Measurements from ENCODE around the gene DOCK2. TPM values are rescaled to one million over a fixed set of nuclear protein-coding genes. Genes with fewer than 3 reads are reported as not detected.

Gene DOCK2
- total and polyA plus RNA-seq, 2 donors (not counting 1 experiment from before 2014, with no cell fraction given): 112 to 330 TPM

DNA sequence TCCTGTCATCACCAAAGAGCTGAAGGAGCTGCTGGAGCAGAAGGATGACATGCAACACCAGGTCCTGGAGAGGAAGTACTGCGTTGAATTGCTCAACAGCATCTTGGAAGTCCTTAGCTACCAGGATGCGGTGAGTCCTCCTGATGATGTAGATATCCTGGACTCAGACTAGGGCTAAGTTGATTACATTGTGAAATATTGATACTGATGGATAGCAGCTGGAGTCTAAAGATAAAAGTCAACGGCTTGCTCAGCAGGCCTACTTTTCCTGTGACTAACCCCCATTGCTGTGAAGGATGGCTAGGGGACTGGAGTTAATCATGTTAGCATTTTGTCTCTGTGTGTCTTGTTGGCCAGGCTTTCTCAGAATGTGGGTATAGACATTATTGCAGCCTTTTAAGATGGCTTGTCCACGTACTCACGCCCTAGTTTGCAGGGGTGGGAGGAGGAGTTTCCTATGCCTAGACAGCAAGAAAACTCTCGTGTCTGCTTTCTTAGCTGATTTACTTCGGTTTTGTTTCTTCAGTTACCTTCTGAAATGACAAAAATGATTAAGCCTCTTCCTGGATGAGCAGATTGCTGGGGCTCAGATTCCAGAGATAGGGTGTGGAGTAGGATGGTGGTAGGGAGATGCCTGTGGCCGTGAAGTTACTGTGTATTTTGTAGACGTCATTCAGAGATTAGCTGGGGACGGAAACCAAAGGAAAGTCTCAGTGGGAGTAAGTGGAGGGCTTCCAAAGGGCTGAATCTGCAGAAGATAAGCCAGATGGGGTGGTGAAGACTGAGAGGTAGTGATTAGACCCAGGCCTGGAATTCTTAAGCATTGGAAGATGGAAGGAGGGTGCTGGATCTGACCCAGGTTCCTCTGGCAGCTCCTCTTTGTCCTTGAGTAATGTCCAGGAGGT lies 166.3 kb downstream of the DOCK2 start:
- Mint-ChIP-seq H3K9me3 (ENCODE audit: insufficient read depth) (no peaks in the 10 kb centered on the region), H3K27me3 (no peaks in the 10 kb centered on the region), H3K4me1 (peaks cover 24% of the 10 kb centered on the region), H3K4me3 (no peak overlapping the region), H3K27ac (no peak overlapping the region)
- Histone ChIP-seq H3K4me3 (ENCODE audit: control extremely low read depth in 1 of 5, extremely low read depth in 1 of 5, insufficient read depth in 1 of 5, low read depth in 2 of 5, low read length in 4 of 5) (no peak overlapping the region), H3K27me3 (replicated peaks in 1 of 4; ENCODE audit: control extremely low read depth in 1 of 4, control insufficient read depth in 3 of 4, insufficient read depth in 4 of 4, low read length in 3 of 4) (no peaks in the 10 kb centered on the region), H3K27ac (ENCODE audit: low read length in 2 of 2) (no peak overlapping the region), H3K9me3 (ENCODE audit: control extremely low read depth in 1 of 3, control insufficient read depth in 2 of 3, insufficient read depth in 1 of 3, low read length in 2 of 3) (no peaks in the 10 kb centered on the region), H3K4me2 (replicated peaks; ENCODE audit: low read depth, low read length, poor library complexity, severe bottlenecking) (no peak overlapping the region), H3K79me2 (ENCODE audit: control insufficient read depth, insufficient read depth, low read length) (peaks cover 51% of the 10 kb centered on the region), H4K20me1 (ENCODE audit: control insufficient read depth, insufficient read depth, low read length, poor library complexity, severe bottlenecking) (peaks cover 44% of the 10 kb centered on the region), H3K4me1 (ENCODE audit: control insufficient read depth in 2 of 2, insufficient read depth in 2 of 2, low read length in 2 of 2) (peaks cover 9 to 12% of the 10 kb centered on the region in 2 donors), H3K36me3 (replicated peaks in 1 of 2; ENCODE audit: control extremely low read depth in 1 of 2, control insufficient read depth in 1 of 2, extremely low read depth in 1 of 2, insufficient read depth in 2 of 2, low read length in 1 of 2) (peaks cover 1 to 50% of the 10 kb centered on the region in 2 experiments), H3K9ac (ENCODE audit: low read length) (no peak overlapping the region), H2AFZ (ENCODE audit: insufficient read depth, low read depth, low read length, poor library complexity, severe bottlenecking) (no peak overlapping the region)
- no peak for ATAC-seq (ENCODE audit: low read depth)
- 93% methylated on average over 9 of the region's 10 CpGs for whole genome bisulfite sequencing (ENCODE audit: insufficient coverage)
- no peak for DNase-seq
- POLR2A ChIA-PET: no interaction called here
- intact Hi-C loops (cut with micrococcal nuclease): no loop called here
- no peak for TF ChIP-seq EZH2 (IDR thresholded peaks at IDR 0.05; ENCODE audit: borderline replicate concordance, insufficient read depth, low read depth, low read length, poor library complexity, severe bottlenecking)
- TF ChIP-seq, protein P1, sequence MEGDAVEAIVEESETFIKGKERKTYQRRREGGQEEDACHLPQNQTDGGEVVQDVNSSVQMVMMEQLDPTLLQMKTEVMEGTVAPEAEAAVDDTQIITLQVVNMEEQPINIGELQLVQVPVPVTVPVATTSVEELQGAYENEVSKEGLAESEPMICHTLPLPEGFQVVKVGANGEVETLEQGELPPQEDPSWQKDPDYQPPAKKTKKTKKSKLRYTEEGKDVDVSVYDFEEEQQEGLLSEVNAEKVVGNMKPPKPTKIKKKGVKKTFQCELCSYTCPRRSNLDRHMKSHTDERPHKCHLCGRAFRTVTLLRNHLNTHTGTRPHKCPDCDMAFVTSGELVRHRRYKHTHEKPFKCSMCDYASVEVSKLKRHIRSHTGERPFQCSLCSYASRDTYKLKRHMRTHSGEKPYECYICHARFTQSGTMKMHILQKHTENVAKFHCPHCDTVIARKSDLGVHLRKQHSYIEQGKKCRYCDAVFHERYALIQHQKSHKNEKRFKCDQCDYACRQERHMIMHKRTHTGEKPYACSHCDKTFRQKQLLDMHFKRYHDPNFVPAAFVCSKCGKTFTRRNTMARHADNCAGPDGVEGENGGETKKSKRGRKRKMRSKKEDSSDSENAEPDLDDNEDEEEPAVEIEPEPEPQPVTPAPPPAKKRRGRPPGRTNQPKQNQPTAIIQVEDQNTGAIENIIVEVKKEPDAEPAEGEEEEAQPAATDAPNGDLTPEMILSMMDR (IDR thresholded peaks at IDR 0.05): no peak
- CTCF ChIA-PET: no interaction called here

DNA sequence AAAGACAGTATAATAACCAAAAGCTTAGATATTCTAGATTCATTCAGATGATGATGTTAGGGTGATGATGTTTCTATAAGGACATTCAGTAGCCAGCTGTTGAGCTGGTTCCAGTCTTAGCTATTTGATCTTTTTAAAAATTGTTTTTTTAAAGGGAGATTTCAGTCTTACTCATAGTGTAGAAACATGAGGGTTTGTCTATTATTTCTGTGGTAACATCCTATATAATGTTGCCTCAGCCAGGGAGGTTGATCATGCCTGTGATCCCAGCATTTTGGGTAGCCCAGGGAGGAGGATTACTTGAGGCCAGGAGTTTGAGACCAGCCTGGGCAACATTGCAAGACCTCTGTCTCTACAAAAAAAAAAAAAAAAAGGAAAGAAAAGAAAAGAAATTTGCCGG lies 167.8 kb downstream of the DOCK2 start:
- Histone ChIP-seq H3K4me3 (ENCODE audit: control extremely low read depth in 1 of 5, extremely low read depth in 1 of 5, insufficient read depth in 1 of 5, low read depth in 2 of 5, low read length in 4 of 5) (no peak overlapping the region), H3K27me3 (replicated peaks in 1 of 4; ENCODE audit: control extremely low read depth in 1 of 4, control insufficient read depth in 3 of 4, insufficient read depth in 4 of 4, low read length in 3 of 4) (no peaks in the 10 kb centered on the region), H2AFZ (ENCODE audit: insufficient read depth, low read depth, low read length, poor library complexity, severe bottlenecking) (no peak overlapping the region), H3K79me2 (ENCODE audit: control insufficient read depth, insufficient read depth, low read length) (peaks cover 55% of the 10 kb centered on the region), H3K9ac (ENCODE audit: low read length) (no peak overlapping the region), H3K36me3 (replicated peaks in 1 of 2; ENCODE audit: control extremely low read depth in 1 of 2, control insufficient read depth in 1 of 2, extremely low read depth in 1 of 2, insufficient read depth in 2 of 2, low read length in 1 of 2) (peaks cover 1 to 60% of the 10 kb centered on the region in 2 experiments), H3K4me2 (replicated peaks; ENCODE audit: low read depth, low read length, poor library complexity, severe bottlenecking) (no peak overlapping the region), H4K20me1 (ENCODE audit: control insufficient read depth, insufficient read depth, low read length, poor library complexity, severe bottlenecking) (peaks cover 46% of the 10 kb centered on the region), H3K9me3 (ENCODE audit: control extremely low read depth in 1 of 3, control insufficient read depth in 2 of 3, insufficient read depth in 1 of 3, low read length in 2 of 3) (no peaks in the 10 kb centered on the region), H3K27ac (ENCODE audit: low read length in 2 of 2) (no peak overlapping the region), H3K4me1 (ENCODE audit: control insufficient read depth in 2 of 2, insufficient read depth in 2 of 2, low read length in 2 of 2) (peaks cover 9 to 12% of the 10 kb centered on the region in 2 donors)
- DNase-seq: no peak
- intact Hi-C loops (cut with micrococcal nuclease): no loop called here
- H3K27ac Mint-ChIP-seq: no peak overlapping the region
- CTCF ChIA-PET: no interaction called here
- TF ChIP-seq EZH2 (IDR thresholded peaks at IDR 0.05; ENCODE audit: borderline replicate concordance, insufficient read depth, low read depth, low read length, poor library complexity, severe bottlenecking): no peak
- TF ChIP-seq, protein P1 (IDR thresholded peaks at IDR 0.05): no peak
- no peak for ATAC-seq (ENCODE audit: low read depth)
- POLR2A ChIA-PET: no interaction called here
- no peaks in the 10 kb centered on the region for H3K9me3 Mint-ChIP-seq (ENCODE audit: insufficient read depth)
- no peaks in the 10 kb centered on the region for H3K27me3 Mint-ChIP-seq
- WGBS (ENCODE audit: insufficient coverage): no CpG with 5 or more reads among the region's 1 CpG
- no peak overlapping the region for H3K4me3 Mint-ChIP-seq
- H3K4me1 Mint-ChIP-seq: peaks cover 28% of the 10 kb centered on the region
